SH-SY5Y (cell line): ENCODE data around the gene ALPL.

ENCODE experiments used
- GATA2 ChIP-seq: IDR thresholded peaks from 2 replicates; pipeline ENCODE4 v1.6.1; 2011; ENCODE audit warnings: mild to moderate bottlenecking, low read depth, low read length
- GATA3 ChIP-seq: IDR thresholded peaks from 2 replicates; pipeline ENCODE4 v1.6.1; 2011; ENCODE audit warnings: low read depth, mild to moderate bottlenecking, low read length, moderate library complexity

DNA sequence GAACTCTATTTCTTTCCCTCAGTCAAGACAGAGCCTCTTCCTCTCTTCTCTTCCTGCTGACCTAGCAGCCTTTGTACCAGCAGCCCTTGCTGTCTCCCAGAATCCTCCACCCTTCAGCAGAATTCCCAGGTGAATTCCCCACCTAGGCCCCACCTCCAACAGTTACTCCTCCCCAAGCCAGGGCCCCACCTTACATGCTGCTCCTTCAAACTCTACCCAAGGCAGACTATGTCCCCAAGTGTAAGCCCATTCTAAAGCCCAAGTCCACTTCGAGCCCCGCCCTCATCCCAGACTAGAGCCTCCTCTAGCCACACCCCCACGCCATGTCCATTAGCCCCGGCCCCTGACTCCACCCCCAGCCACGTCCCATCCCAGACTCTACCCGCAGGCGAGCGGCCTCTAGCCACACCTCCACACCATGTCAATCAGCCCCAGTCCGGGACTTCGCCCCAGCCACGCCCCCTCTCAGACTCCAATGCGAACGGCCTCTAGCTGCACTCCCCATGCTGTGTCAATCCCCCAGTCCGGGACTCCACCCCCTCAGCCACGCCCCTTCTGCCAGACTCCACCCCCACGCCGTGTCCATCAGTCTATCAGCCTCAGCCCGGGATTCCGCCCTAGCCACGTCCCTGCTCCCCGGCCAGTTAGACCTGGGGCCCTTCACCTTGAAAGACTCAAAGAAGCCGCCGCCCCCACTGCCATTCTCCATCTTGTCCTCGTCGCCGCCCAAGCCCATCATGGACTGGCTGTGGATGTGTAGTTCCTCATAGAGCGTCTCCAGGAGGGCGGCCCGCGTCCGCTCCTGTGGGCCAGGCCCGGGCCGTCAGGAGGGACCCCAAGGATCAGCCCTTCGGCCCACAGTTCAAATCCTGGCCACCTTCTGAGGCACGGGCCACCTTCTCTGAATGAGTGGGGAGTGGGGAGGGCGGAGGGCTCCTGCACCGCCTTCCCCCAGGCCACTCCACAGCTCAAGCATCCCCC is 98.6 kb downstream of the ALPL start:
- TF ChIP-seq GATA2 (no peak), GATA3 (no peak)
